GM06990 (cell line): ENCODE data around the gene DIABLO.

ENCODE experiments used
- DNase-seq: peaks from one replicate; pipeline ENCODE4 v3.0.0-alpha.2; 2011; ENCODE audit not compliant: insufficient read length; ENCODE audit errors: extremely low read depth
- H3K27me3 ChIP-seq: replicated peaks from 2 replicates; pipeline ENCODE4 v1.6.0; 2011; ENCODE audit warnings: low read length; ENCODE audit not compliant: control insufficient read depth, insufficient read depth
- H3K36me3 ChIP-seq: 2 replicates; pipeline ENCODE4 v1.5.1; 2011; ENCODE audit warnings: low read length; ENCODE audit not compliant: control insufficient read depth, insufficient read depth
- H3K4me3 ChIP-seq: replicated peaks from 2 replicates; pipeline ENCODE4 v1.5.1; 2011; ENCODE audit warnings: low read depth, mild to moderate bottlenecking, control low read depth, low read length
- CTCF ChIP-seq: IDR thresholded peaks from 2 replicates; pipeline ENCODE4 v1.5.1; 2011; ENCODE audit warnings: low read length, control low read depth, mild to moderate bottlenecking, inconsistent platforms; ENCODE audit not compliant: insufficient read depth, poor library complexity, severe bottlenecking

The DIABLO gene

GRCh38 chr12:122187466-122187865 is 38.4 kb downstream of the DIABLO start:
- no peak overlapping the region for H3K4me3 ChIP-seq
- H3K36me3 ChIP-seq: no peaks in the 10 kb centered on the region
- TF ChIP-seq CTCF: no peak
- H3K27me3 ChIP-seq: no peaks in the 10 kb centered on the region; the same call in 1 of the 2 replicates
- DNase-seq: no peak

- Histone ChIP-seq H3K36me3 (no peaks in the 10 kb centered on the region), H3K4me3 (no peak overlapping the region), H3K27me3 (no peaks in the 10 kb centered on the region; the same call in 1 of the 2 replicates)
- TF ChIP-seq CTCF: no peak
- DNase-seq: no peak
Measured at GRCh38 chr12:122185494-122186082, 40.3 kb downstream of the DIABLO start.

DNA sequence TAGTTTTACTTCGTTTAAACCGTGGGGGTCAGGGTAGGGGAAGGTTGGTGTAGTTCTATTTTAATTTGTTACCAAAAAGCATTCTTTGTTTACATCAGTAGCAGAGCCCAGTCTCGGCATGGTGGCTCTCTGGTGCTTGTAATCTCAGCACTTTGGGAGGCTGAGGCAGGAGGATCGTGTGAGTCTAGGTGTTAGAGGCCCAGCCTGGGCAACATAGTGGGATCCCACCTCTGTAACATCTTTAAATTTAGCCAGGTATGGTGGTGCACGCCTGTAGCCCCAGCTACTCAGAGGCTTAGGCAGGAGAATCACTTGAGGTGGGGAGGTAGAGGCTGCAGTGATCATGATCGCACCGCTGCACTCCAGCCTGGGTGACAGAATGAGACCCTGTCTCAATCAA is 40.8 kb downstream of the DIABLO start:
- TF ChIP-seq CTCF: no peak
- DNase-seq: no peak
- H3K27me3 ChIP-seq: no peaks in the 10 kb centered on the region; the same call in none of the 2 replicates
- H3K36me3 ChIP-seq: no peaks in the 10 kb centered on the region
- no peak overlapping the region for H3K4me3 ChIP-seq

GRCh38 chr12:122184517-122184916 is 41.3 kb downstream of the DIABLO start:
- DNase-seq: peak; percentile 32
- H3K36me3 ChIP-seq: no peaks in the 10 kb centered on the region
- H3K27me3 ChIP-seq: no peaks in the 10 kb centered on the region; the same call in none of the 2 replicates
- no peak overlapping the region for H3K4me3 ChIP-seq
- TF ChIP-seq CTCF: no peak

DNA sequence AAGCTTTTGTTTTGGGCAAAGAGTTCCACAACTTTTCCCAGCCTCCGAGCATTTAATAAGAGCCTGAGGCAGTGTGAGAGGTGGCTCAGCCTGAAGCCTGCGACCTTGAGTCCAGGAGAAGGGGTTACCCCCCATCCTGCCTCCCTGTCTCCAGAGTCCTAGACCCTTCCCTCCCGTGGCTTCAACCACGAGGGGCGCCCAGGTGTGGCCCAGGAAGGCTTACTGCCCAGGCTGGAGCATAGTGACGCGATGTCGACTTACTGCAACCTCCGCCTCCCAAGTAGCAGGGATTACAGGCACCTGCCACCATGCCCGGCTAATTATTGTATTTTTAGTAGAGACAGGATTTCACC is 42.3 kb downstream of the DIABLO start:
- no peak for TF ChIP-seq CTCF
- H3K4me3 ChIP-seq: no peak overlapping the region; the same call in 1 of the 2 replicates
- no peak for DNase-seq
- H3K36me3 ChIP-seq: no peaks in the 10 kb centered on the region
- H3K27me3 ChIP-seq: no peaks in the 10 kb centered on the region; the same call in none of the 2 replicates
